Lower lobe of right lung (tissue), 2 donors: Measurements from ENCODE around the gene CSNK1D. TPM values are rescaled to one million over a fixed set of nuclear protein-coding genes. Genes with fewer than 3 reads are reported as not detected.

ENCODE experiments used
- ATAC-seq, 2 donors: fragments of 200-7000 bp; cut with Tn5 transposase; one replicate each; pipeline ENCODE4 v1.9.1; 2020 to 2022; ENCODE audit warnings: mild to moderate bottlenecking in 2 of 2, moderate library complexity in 2 of 2
- DNase-seq: peaks from one replicate; pipeline ENCODE4 v3.0.0-alpha.2; 2020
- H3K27ac ChIP-seq: fragments of 200-600 bp; one replicate; pipeline ENCODE4 v1.8.0; 2022
- H3K27me3 ChIP-seq: fragments of 200-600 bp; one replicate; pipeline ENCODE4 v1.8.0; 2022; ENCODE audit warnings: low read depth
- H3K36me3 ChIP-seq: fragments of 200-600 bp; one replicate; pipeline ENCODE4 v1.8.0; 2022; ENCODE audit warnings: mild to moderate bottlenecking
- H3K4me1 ChIP-seq: fragments of 200-600 bp; one replicate; pipeline ENCODE4 v1.8.0; 2022
- H3K4me3 ChIP-seq: fragments of 200-600 bp; one replicate; pipeline ENCODE4 v1.8.0; 2022; ENCODE audit warnings: mild to moderate bottlenecking
- H3K9me3 ChIP-seq: fragments of 200-600 bp; one replicate; pipeline ENCODE4 v1.8.0; 2022
- intact Hi-C: fragments of 100-400 bp; cut with DNase I; formaldehyde crosslinking; loops from one replicate; pipeline ENCODE4 v1.11.0; 2022
- total RNA-seq: library from RNA; stranded (reverse); fragmentation: NEBNext Ultra II Directional; extraction: Animal tissue kit (Norgen Biotek cat#: 25700); gene quantifications from one replicate; pipeline ENCODE4 v1.2.1, GENCODE V29; 2021
- TF ChIP-seq, protein P1 (sequence below): fragments of 200-600 bp; IDR thresholded peaks from one replicate; pipeline ENCODE4 v1.8.0; 2022; ENCODE audit warnings: antibody characterized with exemption, mild to moderate bottlenecking
- donor health status: DM: no; HTN: yes; CAD: no; lungs with severe emphysema.

Gene CSNK1D
- total RNA-seq, 1 donor from 2014 or later, result 146 TPM

DNA sequence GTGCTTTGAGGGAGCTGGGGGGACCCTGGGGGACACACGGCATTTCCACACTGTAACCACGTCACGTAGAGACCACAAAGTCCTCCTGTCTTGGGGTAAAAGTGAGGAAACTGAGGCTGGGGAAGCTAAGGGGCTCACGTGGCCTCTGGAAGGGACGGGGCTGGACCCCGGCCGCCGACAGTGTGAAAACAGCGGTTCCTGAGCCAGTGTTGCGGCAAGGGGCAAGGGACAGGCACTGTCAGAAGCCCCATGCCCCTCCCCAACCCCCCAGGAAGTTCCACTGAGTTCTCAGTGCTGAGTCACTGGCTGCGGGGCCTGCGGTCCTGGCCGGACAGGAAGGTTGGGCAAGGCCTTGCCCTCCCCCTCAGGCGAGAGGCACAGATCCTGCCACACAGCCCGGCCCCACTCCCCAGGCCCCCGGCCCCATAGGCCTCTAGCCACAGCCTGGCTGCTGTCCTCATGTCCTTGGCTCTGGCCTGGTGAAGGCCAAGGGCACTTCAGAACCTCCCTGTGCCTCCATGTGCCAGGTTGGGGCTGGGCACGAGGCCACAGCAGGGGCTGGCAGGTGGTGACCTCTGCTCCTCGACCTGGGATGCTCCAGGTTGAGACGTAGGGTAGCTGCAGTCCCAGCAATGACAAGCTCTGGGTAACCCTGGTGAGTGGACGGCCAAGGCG, 55.8 kb downstream of the CSNK1D start:
- Histone ChIP-seq H3K9me3 (no peaks in the 10 kb centered on the region), H3K4me3 (no peak overlapping the region), H3K4me1 (peaks cover 42% of the 10 kb centered on the region), H3K27ac (peak overlapping the region; percentile 91), H3K27me3 (no peaks in the 10 kb centered on the region), H3K36me3 (no peaks in the 10 kb centered on the region)
- TF ChIP-seq, protein P1, sequence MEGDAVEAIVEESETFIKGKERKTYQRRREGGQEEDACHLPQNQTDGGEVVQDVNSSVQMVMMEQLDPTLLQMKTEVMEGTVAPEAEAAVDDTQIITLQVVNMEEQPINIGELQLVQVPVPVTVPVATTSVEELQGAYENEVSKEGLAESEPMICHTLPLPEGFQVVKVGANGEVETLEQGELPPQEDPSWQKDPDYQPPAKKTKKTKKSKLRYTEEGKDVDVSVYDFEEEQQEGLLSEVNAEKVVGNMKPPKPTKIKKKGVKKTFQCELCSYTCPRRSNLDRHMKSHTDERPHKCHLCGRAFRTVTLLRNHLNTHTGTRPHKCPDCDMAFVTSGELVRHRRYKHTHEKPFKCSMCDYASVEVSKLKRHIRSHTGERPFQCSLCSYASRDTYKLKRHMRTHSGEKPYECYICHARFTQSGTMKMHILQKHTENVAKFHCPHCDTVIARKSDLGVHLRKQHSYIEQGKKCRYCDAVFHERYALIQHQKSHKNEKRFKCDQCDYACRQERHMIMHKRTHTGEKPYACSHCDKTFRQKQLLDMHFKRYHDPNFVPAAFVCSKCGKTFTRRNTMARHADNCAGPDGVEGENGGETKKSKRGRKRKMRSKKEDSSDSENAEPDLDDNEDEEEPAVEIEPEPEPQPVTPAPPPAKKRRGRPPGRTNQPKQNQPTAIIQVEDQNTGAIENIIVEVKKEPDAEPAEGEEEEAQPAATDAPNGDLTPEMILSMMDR, result no peak
- peak; percentile 89 for DNase-seq
- peak; percentile 35 to 63 for ATAC-seq
- intact Hi-C loops, result no loop called here

DNA sequence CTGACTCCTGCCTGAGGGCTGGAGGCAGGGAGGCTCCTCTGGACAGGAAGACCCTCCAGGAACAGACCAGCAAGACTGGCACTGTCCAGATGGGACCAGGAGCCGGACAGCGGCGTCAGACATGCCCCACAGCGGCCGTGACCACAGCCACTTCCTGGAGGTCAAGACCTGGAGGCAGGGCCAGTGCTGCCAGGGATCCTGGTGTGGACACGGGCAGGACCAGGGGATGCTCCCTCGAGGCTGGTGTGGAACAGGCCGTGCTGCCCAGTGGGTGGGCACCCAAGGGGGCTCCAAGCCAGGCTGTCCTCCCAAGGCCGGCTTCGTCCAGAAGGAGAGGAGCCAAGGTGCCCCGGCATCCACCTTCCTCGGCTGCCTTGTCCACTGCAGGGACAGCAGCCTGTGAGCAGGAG, 56.4 kb downstream of the CSNK1D start:
- no peaks in the 10 kb centered on the region for H3K9me3 ChIP-seq
- DNase-seq, result peak; percentile 80
- no peaks in the 10 kb centered on the region for H3K36me3 ChIP-seq
- TF ChIP-seq, protein P1, result no peak
- no peaks in the 10 kb centered on the region for H3K27me3 ChIP-seq
- peak in 1 of 2 donors; percentile 1 for ATAC-seq
- intact Hi-C loops, result no loop called here
- H3K4me3 ChIP-seq, result peak overlapping the region; percentile 17
- peak overlapping the region; percentile 91 for H3K27ac ChIP-seq
- H3K4me1 ChIP-seq, result peaks cover 42% of the 10 kb centered on the region

DNA sequence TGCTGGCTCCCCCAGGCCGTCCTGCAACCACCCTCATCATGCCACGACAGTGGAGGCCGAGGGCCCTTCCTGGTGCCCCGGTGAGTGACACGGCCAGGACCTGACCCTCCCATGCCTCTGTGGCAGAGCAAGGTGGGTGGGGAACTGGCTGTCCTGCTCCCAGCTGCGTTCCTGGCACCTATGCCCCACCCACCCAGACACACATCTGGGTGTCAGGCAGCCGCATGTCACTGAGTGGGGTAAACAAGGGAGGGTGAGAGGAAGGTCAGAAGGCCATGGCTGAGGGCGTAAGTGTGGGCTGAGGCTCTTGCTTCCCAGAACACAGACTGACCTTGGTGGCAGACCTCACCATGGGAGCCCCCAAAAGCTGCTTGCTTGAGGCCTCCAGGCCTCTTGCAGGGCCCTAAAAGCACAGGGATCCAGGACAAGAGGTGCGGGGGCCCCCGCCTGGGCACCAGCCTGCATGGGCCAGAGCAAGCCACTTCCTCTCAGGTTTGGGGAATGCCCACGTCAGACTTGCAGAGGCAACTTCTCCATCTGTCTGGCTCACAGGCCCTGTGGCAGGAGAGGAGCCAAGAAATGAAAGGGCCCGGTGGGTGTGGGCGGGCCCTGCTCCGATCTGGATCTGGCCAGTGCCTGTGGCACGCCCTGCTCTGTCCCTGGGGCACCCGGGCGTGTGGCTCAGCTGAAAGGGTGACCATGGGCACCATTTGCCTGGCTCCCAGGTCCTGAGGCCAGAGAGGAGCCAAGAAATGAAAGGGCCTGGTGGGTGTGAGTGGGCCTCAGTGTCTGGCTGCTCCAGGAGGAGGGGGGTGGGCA, 57.0 kb downstream of the CSNK1D start:
- Histone ChIP-seq H3K27me3 (no peaks in the 10 kb centered on the region), H3K4me1 (peaks cover 48% of the 10 kb centered on the region), H3K9me3 (no peaks in the 10 kb centered on the region), H3K27ac (peak overlapping the region; percentile 91), H3K4me3 (peak overlapping the region; percentile 17), H3K36me3 (no peaks in the 10 kb centered on the region)
- TF ChIP-seq, protein P1, result no peak
- ATAC-seq, result peak; percentile 74 to 87
- DNase-seq, result peak; percentile 94
- intact Hi-C loops, result no loop called here

DNA sequence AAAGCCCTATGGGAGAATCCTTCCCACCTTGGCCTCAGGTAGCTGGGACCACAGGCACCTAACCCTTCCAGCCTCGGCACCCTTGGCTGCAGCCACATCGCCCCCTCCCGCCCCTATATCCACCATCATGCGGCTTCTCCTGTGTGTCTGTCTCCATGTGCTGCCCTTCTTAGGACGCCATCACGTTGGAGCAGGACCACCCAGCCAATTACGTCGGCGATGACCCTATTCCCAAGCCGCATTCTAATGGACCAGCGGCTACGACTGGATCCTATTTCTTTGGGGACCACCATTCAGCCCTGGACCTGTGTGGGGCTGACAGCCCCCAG, 57.6 kb downstream of the CSNK1D start:
- Histone ChIP-seq H3K4me1 (peaks cover 49% of the 10 kb centered on the region), H3K4me3 (no peak overlapping the region), H3K9me3 (no peaks in the 10 kb centered on the region), H3K27me3 (no peaks in the 10 kb centered on the region), H3K27ac (peak overlapping the region; percentile 91), H3K36me3 (no peaks in the 10 kb centered on the region)
- no peak for ATAC-seq
- intact Hi-C loops, result no loop called here
- no peak for DNase-seq
- TF ChIP-seq, protein P1, result no peak

DNA sequence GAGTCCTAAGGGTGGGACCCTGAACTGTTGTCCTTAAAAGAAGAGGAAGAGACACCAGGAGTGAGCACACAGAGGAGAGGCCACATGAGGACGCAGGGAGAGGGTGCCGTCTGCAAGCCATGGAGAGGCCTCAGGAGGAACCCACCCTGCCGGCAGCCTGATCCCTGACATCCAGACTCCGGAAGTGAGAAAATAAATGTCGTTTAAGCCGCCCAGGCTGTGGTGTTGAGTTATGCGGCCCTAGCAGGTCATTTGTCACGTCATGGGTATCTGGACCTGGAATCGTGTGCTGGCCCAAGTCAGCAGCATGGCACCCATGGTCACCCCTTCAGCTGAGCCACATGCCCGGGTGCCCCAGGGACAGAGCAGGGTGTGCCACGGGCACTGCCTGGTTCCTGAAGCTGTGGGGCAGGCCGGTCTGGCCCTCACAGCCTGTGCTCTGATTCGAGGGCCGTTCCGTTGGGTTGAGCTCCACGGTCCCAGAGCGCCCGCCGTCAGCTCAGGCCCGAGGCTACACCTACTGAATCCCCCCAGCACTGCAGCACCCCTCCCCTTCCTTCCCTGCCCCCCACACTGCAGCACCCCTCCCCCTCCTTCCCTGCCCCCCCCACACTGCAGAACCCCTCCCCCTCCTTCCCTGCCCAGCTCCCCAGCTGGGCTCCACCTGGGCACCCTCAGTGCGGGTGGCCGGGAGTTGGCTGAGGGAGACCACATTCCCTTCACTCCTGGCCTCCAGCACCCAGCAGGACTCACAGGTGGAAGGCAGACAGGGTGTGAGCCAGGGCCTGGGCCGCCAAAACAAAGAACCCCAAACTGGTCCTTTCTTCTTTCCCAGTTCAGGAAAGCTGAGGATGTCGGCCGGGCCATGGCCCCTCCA, 58.2 kb downstream of the CSNK1D start:
- H3K4me3 ChIP-seq, result no peak overlapping the region
- H3K27me3 ChIP-seq, result no peaks in the 10 kb centered on the region
- DNase-seq (no peak), ATAC-seq (no peak)
- intact Hi-C loops, result no loop called here
- H3K36me3 ChIP-seq, result no peaks in the 10 kb centered on the region
- TF ChIP-seq, protein P1, result no peak
- no peaks in the 10 kb centered on the region for H3K9me3 ChIP-seq
- peak overlapping the region; percentile 91 for H3K27ac ChIP-seq
- H3K4me1 ChIP-seq, result peaks cover 49% of the 10 kb centered on the region
